GM23338 (cell line): ENCODE results near the gene ASPG.

ENCODE experiments used
- EZH2phosphoT487 ChIP-seq: fragments of 200-600 bp; sonication (generic); IDR thresholded peaks from one replicate; pipeline ENCODE4 v1.8.1; 2018; ENCODE audit warnings: antibody characterized with exemption; ENCODE audit not compliant: unreplicated experiment
- POLR2AphosphoS5 ChIP-seq: IDR thresholded peaks from 2 replicates; pipeline ENCODE4 v1.6.1; 2016; ENCODE audit warnings: antibody characterized with exemption, low read depth
- TF ChIP-seq, protein P1 (sequence below): IDR thresholded peaks from one replicate; pipeline ENCODE4 v1.6.1; 2018; ENCODE audit warnings: antibody characterized with exemption; ENCODE audit not compliant: unreplicated experiment

DNA sequence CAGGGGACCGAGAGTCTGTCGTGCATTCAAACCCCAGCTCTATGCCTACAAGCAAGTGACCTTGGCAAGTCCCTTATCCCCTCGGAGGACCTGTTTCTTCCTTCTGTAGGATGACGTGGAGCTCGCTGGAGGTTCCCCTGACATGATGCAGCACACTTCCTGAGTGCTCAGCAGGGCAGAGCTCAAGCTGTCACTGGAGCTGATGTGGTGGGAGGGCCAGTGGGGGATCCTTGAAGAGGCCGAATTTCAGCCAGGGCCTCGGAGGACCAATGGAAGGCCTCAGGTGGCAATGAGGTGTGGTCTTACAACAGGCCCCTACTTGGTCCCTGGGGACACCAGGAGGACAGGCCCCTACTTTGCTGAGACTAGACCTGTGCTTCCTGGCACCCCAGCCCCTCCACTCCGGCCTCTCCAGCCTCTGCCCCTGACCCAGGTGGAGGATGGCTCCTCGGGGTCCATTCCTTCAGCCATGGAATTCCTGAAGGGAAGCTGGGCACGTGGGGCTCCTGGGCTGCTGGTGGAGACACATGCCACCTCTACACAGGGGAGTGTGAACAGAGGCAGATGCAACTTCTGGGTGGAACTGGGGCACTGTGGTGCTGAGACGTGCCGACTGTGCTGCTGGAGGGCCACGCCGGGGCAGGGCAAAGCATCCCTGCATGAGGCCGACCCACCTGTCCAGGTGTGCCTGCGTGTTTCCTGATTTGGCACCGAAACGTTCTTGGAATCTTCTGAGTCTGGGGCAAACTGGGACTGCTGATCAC, 34.2 kb downstream of the ASPG start:
- TF ChIP-seq EZH2phosphoT487 = no peak
- TF ChIP-seq, protein P1, sequence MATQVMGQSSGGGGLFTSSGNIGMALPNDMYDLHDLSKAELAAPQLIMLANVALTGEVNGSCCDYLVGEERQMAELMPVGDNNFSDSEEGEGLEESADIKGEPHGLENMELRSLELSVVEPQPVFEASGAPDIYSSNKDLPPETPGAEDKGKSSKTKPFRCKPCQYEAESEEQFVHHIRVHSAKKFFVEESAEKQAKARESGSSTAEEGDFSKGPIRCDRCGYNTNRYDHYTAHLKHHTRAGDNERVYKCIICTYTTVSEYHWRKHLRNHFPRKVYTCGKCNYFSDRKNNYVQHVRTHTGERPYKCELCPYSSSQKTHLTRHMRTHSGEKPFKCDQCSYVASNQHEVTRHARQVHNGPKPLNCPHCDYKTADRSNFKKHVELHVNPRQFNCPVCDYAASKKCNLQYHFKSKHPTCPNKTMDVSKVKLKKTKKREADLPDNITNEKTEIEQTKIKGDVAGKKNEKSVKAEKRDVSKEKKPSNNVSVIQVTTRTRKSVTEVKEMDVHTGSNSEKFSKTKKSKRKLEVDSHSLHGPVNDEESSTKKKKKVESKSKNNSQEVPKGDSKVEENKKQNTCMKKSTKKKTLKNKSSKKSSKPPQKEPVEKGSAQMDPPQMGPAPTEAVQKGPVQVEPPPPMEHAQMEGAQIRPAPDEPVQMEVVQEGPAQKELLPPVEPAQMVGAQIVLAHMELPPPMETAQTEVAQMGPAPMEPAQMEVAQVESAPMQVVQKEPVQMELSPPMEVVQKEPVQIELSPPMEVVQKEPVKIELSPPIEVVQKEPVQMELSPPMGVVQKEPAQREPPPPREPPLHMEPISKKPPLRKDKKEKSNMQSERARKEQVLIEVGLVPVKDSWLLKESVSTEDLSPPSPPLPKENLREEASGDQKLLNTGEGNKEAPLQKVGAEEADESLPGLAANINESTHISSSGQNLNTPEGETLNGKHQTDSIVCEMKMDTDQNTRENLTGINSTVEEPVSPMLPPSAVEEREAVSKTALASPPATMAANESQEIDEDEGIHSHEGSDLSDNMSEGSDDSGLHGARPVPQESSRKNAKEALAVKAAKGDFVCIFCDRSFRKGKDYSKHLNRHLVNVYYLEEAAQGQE = no peak
- no peak for TF ChIP-seq POLR2AphosphoS5
